Ascending aorta (tissue), 2 donors: Measurements from ENCODE around the gene HOXC11. TPM values are rescaled to one million over a fixed set of nuclear protein-coding genes. Genes with fewer than 3 reads are reported as not detected.

Experiments
- DNase-seq, 2 donors: peaks; one replicate each; pipeline ENCODE4 v3.0.0-alpha.2; 2019; ENCODE audit warnings: low spot score in 2 of 2
- H3K27ac ChIP-seq, 2 donors: fragments of 200-600 bp; sonication (generic); one replicate each; pipeline ENCODE4 v1.5.1; 2016 to 2017; ENCODE audit warnings: mild to moderate bottlenecking in 1 of 2
- H3K27me3 ChIP-seq: fragments of 200-600 bp; sonication (generic); one replicate; pipeline ENCODE4 v1.5.1; 2017
- H3K36me3 ChIP-seq, 2 donors: fragments of 200-600 bp; sonication (generic); one replicate each; pipeline ENCODE4 v1.5.1; 2016
- H3K4me1 ChIP-seq, 2 donors: fragments of 200-600 bp; sonication (generic); one replicate each; pipeline ENCODE4 v1.5.1; 2016 to 2017; ENCODE audit warnings: mild to moderate bottlenecking in 1 of 2
- H3K4me3 ChIP-seq, 2 donors: fragments of 200-600 bp; sonication (generic); one replicate each; pipeline ENCODE4 v1.5.1; 2016 to 2017; ENCODE audit warnings: mild to moderate bottlenecking in 1 of 2
- H3K9me3 ChIP-seq, 2 donors: fragments of 200-600 bp; sonication (generic); one replicate each; pipeline ENCODE4 v1.5.1; 2016
- CTCF ChIP-seq, 3 experiments: fragments of 200-600 bp in 2 of 3; fragments of 450-650 bp in 1 of 3; sonication (generic) in 2 of 3; IDR thresholded peaks; one replicate each; pipeline ENCODE4 v1.5.1; 2016 to 2019; ENCODE audit warnings: antibody characterized with exemption in 3 of 3, mild to moderate bottlenecking in 1 of 3, moderate library complexity in 1 of 3
- intact Hi-C: fragments of 100-400 bp; cut with DNase I; formaldehyde crosslinking; loops from one replicate; pipeline ENCODE4 v1.15.1; 2023
- total RNA-seq: library from RNA; depleted of rRNA; stranded (reverse); fragments of >200 nt; gene quantifications from one replicate; pipeline ENCODE4 v1.1.0, GENCODE V29; 2016

The HOXC11 gene
- total RNA-seq, 1 donor from 2014 or later: 0.32 TPM

DNA sequence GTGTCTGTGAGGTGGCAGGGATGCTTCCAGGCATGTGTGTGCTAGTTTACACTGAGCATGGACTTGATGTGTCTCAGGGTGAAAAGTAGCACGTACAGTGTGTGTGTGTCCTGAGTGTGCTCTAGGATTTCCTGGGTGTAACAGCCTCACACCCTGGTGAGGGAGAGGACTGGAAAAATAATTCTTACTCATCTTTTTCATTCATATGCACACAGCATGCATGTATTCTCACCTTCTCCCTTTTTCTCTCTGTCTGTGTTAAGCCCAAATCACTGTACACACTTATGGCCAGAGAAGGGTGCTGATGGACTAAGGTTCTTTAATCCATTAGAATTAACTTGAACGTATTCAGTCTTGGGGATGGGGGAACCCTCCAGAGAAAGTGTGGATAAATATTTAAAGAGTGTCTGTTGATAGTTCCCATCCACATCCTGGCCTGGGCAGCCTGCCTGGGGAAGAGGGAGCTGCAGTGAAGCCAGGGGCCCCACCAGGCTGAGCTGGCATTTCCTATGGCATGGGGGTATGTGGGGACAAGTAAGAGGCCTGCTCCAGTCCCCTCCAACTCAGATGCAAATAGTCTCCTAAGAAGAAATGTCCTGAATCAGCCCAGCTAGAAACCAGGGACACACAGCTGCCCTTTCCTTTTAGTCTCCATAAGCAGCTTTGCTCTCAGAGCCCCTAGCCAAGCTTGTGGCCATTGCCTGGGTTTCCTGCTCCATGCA lies 34.8 kb downstream of the HOXC11 start:
- Histone ChIP-seq H3K4me3 (no peak overlapping the region), H3K27ac (no peak overlapping the region), H3K4me1 (peaks cover 0 to 11% of the 10 kb centered on the region in 2 donors), H3K27me3 (peaks cover 5% of the 10 kb centered on the region), H3K9me3 (no peaks in the 10 kb centered on the region), H3K36me3 (no peaks in the 10 kb centered on the region)
- intact Hi-C loops: loop anchor here (2.0 kb wide), 2 partner anchors 25 to 193 kb away; partner anchors contain the start of gene HOXC5
- DNase-seq: no peak
- TF ChIP-seq CTCF (IDR thresholded peaks at IDR 0.05): no peak

GRCh38 chr12:54008260-54008552 lies 35.3 kb downstream of the HOXC11 start:
- no peak for TF ChIP-seq CTCF (IDR thresholded peaks at IDR 0.05)
- intact Hi-C loops: no loop called here
- Histone ChIP-seq H3K36me3 (no peaks in the 10 kb centered on the region), H3K4me3 (no peak overlapping the region), H3K9me3 (no peaks in the 10 kb centered on the region), H3K4me1 (peaks cover 0 to 11% of the 10 kb centered on the region in 2 donors), H3K27ac (no peak overlapping the region), H3K27me3 (peaks cover 5% of the 10 kb centered on the region)
- no peak for DNase-seq

GRCh38 chr12:54009171-54010052 lies 36.5 kb downstream of the HOXC11 start:
- TF ChIP-seq CTCF (IDR thresholded peaks at IDR 0.05): no peak
- Histone ChIP-seq H3K4me3 (peak overlapping the region; percentile 56 to 59), H3K36me3 (no peaks in the 10 kb centered on the region), H3K4me1 (peaks cover 0 to 11% of the 10 kb centered on the region in 2 donors), H3K27me3 (peaks cover 5% of the 10 kb centered on the region), H3K27ac (peak overlapping the region in 1 of 2 donors; percentile 41), H3K9me3 (no peaks in the 10 kb centered on the region)
- DNase-seq: no peak
- intact Hi-C loops: loop anchor here (10.0 kb wide), 1 partner anchor 345 kb away; no protein-coding TSS in a partner anchor

- H3K4me1 ChIP-seq: peaks cover 0 to 11% of the 10 kb centered on the region in 2 donors
- H3K27ac ChIP-seq: no peak overlapping the region
- peak overlapping the region in 1 of 2 donors; percentile 56 for H3K4me3 ChIP-seq
- no peaks in the 10 kb centered on the region for H3K36me3 ChIP-seq
- DNase-seq: no peak
- no peaks in the 10 kb centered on the region for H3K9me3 ChIP-seq
- intact Hi-C loops: loop anchor here (10.0 kb wide), 1 partner anchor 344 kb away; no protein-coding TSS in a partner anchor
- TF ChIP-seq CTCF (IDR thresholded peaks at IDR 0.05): no peak
- peaks cover 5% of the 10 kb centered on the region for H3K27me3 ChIP-seq
These were observed 37.4 kb downstream of the HOXC11 start for GRCh38 chr12:54010053-54010971.
